Limb (tissue), 2 donors: ENCODE measurements around the gene CA14.
"Not testable (repeated sequence)": the region's sequence is repeated elsewhere in the genome, so short reads cannot be mapped to it uniquely, and the experiment has no call there.

Experiments used
- DNase-seq, 2 donors: peaks; one replicate each; pipeline ENCODE4 v3.0.0-alpha.2; 2016; ENCODE audit errors: extremely low spot score in 2 of 2

CA14 gene

GRCh38 chr1:150235852-150236613 lies 21.5 kb upstream of the CA14 start, which contains the start of gene ANP32E:
Gene ANP32E, minus strand, starts transcription at chr1:150236112. Its CDS starts 326 bp downstream, at chr1:150235786.
- DNase-seq: peak; percentile 96 to 99

- no peak for DNase-seq
Observed at GRCh38 chr1:150236614-150237100, 20.9 kb upstream of the CA14 start.

DNA sequence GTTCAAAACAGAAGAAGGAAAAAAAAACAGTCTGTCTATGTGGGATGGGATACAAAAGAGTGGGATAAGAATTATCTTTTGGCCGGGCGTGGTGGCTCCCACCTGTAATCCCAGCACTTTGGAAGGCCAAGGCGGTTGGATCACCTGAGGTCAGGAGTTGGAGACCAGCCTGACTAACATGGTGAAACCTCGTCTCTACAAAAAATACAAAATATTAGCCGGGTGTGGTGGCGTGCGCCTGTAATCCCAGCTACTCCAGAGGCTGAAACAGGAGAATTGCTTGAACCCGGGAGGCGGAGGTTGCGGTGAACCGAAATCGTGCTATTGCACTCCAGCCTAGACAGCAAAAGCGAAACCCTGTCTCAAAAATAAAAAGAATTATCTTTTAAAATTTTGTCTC lies 20.4 kb upstream of the CA14 start:
- DNase-seq: not testable (repeated sequence)

GRCh38 chr1:150237746-150238145 lies 19.8 kb upstream of the CA14 start:
- DNase-seq: no peak

GRCh38 chr1:150243003-150243402 lies 14.6 kb upstream of the CA14 start:
- no peak for DNase-seq

GRCh38 chr1:150249936-150250335 lies 7.6 kb upstream of the CA14 start:
- no peak for DNase-seq

- DNase-seq: no peak
Observed at GRCh38 chr1:150256198-150256553, 1.4 kb upstream of the CA14 start.

DNA sequence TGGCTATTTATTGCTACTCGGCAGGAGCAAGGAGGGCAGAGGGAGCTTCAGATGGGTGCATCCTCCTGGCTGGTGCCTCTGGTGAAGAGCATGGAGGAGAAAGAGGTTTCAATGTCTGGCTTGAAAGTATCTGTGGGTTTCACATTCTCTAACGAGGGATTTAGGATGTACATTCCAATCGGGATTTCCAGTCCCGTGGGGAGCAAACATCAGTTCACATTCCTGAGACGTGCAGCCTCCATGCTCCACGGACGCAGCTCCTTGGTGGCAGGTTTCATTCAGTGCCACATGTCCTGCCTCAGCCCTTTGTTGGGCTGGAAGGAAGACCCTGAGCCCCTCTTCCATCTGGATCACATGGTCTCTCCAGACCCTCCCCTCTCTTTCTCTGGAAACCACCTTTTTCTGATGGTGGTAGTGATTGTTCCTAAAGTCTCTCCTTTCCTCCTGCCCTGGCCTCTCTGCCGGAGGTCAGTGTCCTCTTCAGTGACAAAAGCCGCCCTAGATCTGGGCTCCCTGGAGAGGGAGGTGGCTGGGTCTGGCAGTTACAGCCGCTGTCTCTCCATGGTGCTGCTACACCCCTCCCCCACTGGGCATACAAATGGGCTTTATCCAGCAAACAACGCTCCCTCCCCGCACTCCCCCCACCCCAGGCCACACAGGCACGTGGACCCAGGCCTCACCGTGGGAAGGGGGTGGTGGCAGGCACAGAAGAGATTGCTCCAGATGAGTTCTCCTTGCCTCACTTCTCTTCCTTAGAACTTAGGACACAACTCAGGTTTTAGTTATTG lies 826 bp upstream of the CA14 start:
- DNase-seq: peak in 1 of 2 donors; percentile 57

DNA sequence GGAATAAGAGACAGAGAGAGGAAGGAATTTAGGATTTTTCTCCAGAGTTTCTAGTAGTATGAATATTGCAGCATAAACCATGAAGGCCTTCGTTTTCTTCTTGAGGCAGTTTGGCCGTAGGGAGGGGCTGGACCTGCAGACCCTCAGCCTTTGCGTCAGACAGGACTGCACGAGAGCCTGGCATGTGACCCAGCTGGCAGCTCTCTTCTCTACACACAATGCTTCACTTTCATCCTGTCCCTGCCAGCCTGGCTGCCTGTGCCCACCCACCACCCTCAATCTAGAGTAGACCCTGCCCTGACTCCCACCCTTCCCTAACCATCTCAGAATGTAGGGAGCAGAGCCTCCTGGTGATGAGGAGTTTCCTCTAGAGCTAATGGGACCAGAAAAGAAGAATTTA lies 1.6 kb downstream of the CA14 start:
- peak in 1 of 2 donors; percentile 57 for DNase-seq

- peak; percentile 70 to 74 for DNase-seq
Observed at GRCh38 chr1:150259758-150260669, 2.4 kb downstream of the CA14 start.

- DNase-seq: no peak
Observed at GRCh38 chr1:150261367-150261766, 3.8 kb downstream of the CA14 start.

DNA sequence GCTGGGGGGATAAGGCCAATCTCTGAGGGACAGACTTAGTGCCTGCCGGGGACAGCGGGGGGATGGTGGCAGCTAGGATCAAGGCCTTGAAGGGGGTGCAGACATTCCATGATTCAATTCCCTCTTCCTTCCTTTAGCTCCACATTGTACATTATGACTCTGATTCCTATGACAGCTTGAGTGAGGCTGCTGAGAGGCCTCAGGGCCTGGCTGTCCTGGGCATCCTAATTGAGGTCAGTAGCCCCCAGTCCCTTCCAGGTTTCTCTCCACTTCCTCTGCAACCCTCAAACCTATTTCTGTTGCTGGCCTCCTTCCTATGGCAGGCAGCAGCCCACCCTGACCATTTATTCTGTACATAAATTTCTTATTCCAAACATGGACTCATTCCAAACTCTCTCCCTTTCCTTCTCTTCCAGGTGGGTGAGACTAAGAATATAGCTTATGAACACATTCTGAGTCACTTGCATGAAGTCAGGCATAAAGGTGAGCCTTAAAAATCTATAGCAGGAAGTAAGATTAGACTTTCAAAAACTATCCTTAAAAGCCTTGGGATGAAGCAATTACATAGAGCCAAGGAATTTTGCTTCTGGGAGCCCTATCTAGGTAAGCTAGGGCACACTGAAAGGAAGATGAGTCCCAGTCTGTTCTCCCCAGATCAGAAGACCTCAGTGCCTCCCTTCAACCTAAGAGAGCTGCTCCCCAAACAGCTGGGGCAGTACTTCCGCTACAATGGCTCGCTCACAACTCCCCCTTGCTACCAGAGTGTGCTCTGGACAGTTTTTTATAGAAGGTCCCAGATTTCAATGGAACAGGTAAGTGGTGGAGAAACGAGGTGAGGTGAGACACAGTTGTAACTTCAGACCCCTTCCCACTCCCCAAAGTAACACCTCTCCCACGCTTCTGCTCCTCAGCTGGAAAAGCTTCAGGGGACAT lies 5.1 kb downstream of the CA14 start:
- no peak for DNase-seq

DNA sequence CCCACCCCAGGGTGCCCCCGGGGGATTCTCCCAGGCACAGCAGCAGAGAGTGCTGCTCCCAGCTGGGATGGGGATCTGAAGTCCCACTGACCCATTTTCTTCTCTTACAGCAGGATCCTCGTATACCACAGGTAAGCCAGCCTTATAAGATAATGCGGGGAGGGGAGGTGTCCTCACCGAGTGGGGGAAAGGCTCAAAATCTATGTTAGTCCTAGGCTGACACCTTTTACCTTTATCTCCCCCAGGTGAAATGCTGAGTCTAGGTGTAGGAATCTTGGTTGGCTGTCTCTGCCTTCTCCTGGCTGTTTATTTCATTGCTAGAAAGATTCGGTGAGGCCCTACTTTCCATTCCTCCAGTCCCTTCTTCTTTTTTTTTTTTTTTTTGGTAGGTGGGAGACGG lies 6.0 kb downstream of the CA14 start:
- no peak for DNase-seq

- DNase-seq: no peak
Observed at GRCh38 chr1:150267896-150268295, 10.3 kb downstream of the CA14 start.

DNA sequence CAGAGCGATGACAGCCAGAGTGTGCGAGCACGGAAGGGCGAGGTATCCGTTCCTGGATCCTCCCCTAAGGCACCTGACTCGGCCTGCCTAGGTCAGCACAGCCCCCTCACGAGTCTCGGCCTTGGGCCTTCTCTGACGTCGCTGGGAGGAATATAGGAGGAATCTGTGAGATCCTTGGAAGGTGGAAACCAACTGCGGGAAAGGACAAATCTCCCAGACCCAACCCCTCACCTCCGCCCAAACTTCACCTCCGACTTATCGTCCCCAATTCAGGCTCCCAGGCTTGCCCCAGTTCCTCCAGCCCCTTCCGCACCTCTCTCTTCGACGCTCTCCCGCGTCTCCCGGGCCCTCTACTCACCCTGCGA lies 10.7 kb downstream of the CA14 start:
- DNase-seq: no peak

DNA sequence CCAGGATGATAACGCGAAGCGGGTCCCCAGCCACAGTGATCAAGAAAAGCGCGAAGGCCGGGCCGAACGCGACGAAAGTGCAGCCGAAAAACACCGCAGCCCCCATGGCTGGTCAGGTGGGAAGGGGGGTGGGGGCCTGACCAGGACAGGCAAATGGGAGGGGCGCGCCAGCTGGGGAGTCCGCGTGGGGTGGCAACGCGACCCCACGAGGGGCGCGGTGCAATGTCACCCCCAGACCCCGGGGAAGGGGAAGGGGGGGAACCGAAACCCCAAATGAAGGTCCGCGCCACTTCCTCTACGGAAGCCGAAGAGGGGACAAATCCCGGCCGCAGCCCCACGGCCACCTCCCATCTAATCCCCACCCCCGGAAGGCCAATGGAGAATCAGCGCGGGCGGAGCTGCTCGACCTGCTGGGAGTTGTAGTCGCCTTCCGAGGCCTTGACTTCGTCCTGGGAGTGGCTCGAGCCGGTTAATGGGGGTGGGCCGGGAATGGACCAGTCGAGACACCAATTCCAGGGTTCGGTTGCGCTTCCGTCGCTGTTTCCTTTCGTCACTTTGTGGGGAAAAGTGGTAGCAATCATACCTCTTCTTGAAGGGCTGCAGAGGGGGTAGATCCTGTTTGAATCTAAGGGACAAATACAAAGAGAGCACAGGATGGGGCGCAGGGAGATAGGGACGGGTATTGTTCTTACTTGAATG lies 11.3 kb downstream of the CA14 start, which contains the start of gene APH1A:
TSS of gene APH1A (minus strand) at position 312 of the 699 bp plus-strand sequence. CDS start at position 106, 206 bp downstream.
- DNase-seq: peak; percentile 97 to 99

DNA sequence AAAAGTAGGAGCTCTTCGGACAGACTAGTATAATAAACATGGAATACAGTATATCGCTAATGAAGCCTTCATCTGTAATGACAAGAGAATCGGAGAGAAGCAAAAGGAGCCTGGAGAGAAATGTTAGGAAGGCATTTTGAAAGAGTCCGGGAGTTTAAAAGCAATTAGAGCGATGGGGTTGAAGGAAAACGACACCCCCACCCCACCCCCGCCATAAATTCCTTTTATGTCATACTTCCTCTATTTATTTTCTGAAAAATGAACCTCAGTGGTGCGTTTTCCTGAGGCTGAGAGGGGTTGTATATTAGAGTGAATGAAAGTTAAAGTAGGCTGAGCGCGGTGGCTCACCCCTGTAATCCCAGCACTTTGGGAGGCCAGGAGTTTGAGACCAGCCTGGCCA lies 11.9 kb downstream of the CA14 start:
- no peak for DNase-seq

DNA sequence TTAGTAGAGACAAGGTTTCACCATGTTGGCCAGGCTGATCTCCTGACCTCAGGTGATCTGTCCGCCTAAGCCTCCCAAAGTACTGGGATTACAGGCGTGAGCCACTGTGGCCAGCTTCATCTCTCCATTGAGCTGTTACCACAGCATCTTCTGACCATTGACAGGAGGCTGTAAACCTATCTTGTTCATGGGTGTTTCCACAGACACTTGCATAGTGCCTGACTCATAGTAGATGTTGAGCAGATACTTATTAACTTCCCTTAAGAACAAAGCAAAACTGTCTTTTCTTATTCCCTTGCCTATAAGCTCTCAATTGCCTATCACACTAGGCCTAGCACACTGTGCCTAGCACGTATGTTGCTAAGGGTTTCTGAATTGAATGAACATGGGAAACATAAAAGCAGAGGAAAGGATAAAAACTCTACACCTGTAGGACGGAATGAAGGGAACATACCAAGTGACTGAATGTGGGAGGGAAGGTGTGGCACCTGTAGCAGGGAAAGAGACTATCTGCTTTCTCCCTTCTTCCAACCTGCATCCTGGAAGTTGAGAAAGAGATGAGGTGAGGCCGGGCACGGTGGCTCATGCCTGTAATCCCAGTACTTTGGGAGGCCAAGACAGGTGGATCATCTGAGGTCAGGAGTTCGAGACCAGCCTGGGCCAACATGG lies 13.9 kb downstream of the CA14 start:
- no peak for DNase-seq

- no peak for DNase-seq
Observed at GRCh38 chr1:150273311-150273710, 15.7 kb downstream of the CA14 start.
